ENCODE data around the gene CRIP2.

Gene CRIP2, protein sequence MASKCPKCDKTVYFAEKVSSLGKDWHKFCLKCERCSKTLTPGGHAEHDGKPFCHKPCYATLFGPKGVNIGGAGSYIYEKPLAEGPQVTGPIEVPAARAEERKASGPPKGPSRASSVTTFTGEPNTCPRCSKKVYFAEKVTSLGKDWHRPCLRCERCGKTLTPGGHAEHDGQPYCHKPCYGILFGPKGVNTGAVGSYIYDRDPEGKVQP

GRCh38 chr14:105474483-105475268 lies at the start of gene CRIP2:
Gene CRIP2 (plus strand): TSS chr14:105474821. CDS start chr14:105474863, 42 bp downstream.
- no peak for DNase-seq

DNA sequence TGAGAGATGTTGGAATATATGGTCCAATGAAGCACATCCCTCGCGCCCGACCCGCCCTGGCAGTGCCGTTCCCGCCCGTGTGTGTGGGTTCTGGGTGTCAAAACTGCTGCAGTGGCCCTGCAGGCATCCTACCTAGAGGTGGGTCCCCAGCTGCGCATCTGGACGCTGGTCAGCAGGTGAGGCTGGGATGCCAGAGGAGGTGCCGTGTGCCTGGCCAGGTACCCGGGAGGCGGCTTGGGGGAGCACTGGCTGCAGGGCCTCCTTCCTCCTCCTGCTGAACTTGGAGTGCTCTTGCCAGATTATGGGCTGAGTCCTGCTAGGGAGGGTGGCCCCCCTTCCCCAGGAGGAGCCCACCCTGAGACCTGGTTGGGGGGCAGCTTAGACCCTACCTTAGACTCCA lies 49.8 kb upstream of the CRIP2 start:
- DNase-seq = no peak

DNA sequence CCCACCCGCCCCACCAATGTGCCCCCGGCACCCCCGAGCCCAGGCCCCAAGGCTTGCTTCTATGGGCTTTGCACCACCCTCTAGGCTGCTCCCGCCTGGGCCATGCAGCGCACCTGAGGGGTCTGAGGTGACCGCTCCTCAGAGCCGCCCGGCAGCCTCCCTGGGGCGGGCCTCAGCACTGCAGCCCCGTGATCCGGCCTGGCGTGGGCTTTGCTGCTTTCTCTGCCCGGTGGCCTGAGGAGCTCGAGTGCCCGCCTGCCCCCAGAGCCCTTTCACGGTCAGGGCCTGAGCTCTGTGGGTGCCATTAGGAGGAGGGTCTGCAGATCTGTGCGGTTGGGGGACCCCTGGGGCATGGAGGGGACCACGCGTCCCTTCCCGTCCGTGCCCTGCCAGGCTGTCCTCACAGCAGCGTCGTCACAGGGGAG lies 48.8 kb upstream of the CRIP2 start:
- no peak for DNase-seq

- DNase-seq = no peak
These were observed 48.0 kb upstream of the CRIP2 start for GRCh38 chr14:105426416-105427130.

- no peak for DNase-seq
These were observed 47.2 kb upstream of the CRIP2 start for GRCh38 chr14:105427412-105427811.

- DNase-seq = no peak
These were observed 46.6 kb upstream of the CRIP2 start for GRCh38 chr14:105427936-105428485.

DNA sequence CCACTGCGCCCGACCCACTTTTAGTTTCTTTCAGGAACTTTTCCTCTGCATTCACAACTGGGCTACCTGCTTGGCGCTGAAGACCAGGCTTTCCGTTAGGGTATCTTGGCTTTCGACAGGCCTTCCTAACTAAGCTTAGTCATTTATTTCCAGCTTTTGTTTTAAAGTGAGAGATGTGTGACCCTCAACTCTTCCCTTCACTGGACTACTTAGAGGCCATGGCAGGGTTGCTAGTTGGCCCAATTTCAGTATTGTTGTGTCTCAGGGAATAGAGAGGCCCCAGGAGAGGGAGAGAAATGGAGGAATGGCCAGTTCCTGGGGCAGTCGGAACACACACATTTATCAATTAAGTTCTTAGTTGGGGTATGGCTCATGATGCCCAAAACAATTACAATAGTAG lies 44.6 kb upstream of the CRIP2 start:
- no peak for DNase-seq

- no peak for DNase-seq
These were observed 44.1 kb upstream of the CRIP2 start for GRCh38 chr14:105430565-105430964.

GRCh38 chr14:105431256-105431655 lies 43.4 kb upstream of the CRIP2 start:
- DNase-seq = no peak

GRCh38 chr14:105432657-105433056 lies 42.0 kb upstream of the CRIP2 start:
- no peak for DNase-seq

GRCh38 chr14:105433161-105433605 lies 41.4 kb upstream of the CRIP2 start:
- DNase-seq = no peak

DNA sequence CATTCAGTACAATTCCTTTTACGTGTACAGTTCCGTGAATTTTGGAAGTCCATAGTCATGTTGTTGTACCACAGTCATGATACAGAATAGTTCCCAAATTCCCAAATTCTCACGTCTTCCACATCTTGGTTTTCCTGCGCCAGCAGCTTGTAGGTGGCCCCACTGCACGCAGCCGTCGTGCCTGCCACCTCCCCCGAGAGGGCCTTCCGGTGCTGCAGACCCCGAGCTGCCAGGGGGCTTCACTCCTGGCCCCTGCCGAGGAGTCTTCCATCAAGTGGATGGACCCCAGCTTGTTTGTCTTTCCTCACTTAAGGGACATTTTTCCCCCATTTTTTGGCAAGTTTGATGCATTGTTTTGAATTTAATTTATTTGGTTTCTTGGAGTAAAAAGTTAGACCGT lies 38.2 kb upstream of the CRIP2 start:
- DNase-seq = no peak

DNA sequence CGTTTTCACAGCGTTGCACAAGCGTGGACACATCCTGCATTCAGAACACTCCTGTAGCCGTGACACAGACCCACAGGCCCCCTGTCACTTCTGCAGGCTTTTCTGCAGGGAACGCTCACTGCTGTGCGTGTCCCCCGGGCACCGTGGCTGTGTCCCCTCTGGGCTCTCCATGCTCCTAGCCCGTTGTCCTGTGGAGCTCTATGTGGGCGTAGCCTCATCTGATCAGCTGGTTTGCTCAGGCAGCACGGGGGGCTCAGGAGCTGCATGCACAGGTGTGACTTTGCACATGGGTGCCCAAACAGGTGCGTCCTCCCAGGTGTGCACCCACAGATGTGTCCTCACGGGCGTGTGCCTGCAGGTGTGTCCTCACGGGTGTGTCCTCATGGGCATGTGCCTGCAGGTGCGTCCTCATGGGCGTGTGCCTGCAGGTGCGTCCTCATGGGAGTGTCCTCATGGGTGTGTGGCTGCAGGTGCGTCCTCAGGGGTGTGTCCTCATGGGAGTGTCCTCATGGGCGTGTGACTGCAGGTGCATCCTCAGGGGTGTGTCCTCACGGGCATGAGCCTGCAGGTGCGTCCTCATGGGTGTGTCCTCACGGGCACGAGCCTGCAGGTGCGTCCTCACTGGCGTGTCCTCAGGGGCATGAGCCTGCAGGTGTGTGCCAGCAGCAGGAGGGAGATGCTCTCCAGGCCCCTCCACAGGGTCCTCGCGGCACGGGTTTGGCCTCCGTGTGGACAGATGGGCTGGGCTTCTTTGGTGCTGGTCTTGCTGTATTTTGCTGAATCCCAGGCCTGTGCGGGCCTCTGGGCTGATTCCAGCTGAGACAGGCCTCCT lies 37.5 kb upstream of the CRIP2 start:
- no peak for DNase-seq

DNA sequence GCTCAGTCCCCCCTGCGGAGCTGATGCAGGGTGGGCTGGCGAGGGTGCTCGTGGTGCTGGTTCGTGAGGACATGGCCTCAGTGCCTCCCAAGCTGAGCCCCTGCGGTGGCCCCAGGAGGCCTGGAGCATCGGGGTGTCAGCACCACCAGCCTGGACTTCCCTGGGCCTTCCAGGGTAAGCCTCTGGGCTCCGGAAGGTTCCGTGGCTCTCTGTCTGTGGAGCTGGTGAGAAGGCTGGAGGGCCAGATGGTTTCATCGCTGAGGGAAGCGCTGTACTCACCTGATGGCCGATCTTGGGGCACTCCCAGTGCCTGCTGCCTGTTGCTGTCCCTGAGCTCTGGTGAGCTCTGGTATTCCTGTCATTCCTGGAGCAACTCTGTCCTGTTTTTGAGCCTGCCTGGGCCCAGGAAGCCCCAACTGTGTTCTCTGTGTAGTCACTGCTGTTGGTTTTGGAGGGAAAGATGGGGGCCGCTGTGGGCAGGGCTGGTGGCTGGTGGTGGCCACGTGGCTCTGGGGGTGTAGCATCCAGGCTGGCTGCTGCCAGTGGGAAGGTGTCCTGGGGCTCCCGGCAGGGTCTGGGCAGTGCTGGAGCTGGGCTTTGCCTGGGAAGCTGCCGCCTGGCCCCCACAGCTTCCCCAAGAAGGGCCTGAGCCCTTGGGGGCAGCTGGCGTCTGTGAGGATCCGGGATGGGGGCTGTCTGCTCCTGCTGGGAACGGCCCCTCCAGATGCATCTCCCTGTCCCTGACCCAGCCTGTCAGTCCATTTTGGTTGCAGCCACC lies 36.7 kb upstream of the CRIP2 start:
- DNase-seq = no peak

DNA sequence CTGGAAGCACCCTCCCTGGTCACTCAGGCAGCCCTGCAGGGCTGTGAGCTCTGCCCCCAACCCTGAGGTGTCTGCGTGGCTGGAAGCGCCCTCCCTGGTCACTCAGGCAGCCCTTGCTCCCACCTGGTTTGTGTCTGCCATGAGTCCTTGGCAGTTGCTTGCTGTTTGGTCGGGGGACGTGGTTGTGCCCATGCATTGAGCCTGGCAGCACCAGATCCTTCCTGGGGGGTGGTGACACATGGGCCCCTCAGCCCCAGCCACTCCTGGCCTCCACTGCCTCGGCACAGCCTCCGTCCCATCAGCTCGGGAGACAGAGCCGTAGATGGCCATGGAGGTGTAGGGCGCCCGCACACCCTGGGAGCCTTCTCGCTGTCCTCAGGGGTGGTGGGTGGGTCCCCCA lies 35.4 kb upstream of the CRIP2 start:
- DNase-seq = no peak

DNA sequence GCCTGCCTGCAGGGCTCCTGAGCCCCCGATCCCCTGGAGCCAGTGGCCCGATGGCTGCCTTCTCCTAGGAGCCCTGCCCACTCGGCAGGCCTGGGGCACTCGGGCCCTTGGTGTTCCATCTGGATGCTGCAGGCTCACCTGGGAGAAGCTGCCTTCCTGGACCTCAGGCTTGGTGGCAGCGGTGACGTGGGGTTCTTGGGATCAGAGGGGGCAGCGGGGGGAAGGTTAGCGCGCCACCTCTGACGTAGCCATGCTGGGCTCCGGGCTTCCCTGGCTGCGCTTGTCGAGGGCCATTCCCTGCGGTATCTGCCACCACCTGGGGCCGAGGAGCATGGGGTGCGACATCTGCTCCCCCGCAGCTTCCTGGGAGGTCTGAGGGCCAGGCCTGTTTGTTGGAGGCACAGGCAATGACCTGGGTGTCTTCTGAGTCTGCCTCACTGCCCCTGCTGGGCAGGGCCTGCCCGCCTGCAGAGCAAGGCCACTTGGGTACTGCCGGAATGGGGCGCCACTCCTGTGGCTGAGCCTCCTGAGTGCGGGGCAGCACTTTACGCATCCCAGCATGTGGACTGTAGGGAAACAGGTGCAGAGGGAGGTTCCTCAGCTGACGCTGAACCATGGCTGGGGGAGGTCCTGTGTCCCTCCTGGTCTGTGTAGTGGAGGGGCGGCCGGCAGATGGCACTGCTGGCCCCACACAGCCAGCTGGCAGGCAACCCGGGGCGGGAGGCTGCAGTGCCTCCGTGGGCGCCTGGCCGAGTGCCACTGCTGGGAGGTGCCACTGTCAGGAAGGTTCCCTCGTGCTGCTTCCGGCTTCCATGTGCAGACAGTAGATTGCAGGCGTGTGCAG lies 34.7 kb upstream of the CRIP2 start:
- no peak for DNase-seq

DNA sequence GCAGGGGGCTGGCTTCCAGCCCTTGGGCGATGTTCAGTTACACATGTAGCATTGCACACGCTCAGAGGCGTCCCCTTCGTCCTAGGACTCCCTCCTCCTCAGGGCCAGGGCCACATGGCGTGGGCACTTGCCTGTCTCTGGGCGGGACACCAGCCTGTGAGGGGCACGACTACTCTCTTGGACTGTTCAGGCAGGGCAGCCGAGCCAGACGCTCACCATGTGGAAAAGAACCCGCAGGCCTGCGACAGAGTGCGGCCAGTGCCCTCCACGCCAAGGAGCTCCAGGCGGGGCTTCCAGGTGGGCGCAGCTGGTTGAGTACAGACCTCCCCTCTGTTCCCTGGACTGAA lies 34.1 kb upstream of the CRIP2 start:
- DNase-seq = no peak

DNA sequence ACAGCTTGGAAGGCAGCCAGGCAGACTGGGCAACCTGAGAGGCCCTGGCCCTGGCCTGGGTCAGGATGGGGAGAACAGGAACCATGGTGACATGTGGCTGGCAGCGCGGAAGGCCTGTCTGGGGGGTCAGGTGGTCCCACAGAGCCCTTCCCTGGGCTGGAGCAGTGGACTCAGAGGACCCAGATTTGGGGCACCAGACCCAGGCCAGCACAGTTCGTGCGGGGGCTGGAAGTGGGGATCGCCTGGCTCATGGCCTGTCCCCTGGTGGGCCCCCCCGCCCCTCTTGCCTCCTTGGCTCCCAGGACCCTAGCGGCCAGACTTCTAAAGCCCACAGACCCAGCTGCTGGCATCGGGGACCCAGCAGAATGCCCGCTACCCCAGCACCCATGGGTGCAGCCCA lies 33.6 kb upstream of the CRIP2 start:
- DNase-seq = no peak

DNA sequence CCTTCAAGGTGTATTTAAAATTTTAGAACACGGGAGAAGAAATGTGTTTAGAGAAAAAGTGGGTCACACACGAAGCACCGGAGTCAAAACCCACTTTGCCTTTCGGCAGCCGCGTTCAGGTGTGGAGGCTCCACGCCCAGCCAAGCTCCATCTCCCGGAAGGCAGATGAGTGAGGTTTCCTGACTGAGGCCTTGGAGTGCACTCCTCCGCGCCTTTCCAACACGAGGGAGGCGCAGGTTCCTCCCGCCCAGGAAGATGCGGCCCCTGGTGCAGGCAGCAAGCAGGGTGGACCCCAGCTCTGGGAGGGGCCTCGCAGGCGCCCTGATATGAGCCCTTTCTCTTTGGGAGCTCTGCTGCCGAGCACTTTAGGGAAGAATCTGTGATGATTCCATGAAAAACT lies 32.5 kb upstream of the CRIP2 start:
- no peak for DNase-seq

GRCh38 chr14:105442834-105443233 lies 31.8 kb upstream of the CRIP2 start:
- DNase-seq = no peak

DNA sequence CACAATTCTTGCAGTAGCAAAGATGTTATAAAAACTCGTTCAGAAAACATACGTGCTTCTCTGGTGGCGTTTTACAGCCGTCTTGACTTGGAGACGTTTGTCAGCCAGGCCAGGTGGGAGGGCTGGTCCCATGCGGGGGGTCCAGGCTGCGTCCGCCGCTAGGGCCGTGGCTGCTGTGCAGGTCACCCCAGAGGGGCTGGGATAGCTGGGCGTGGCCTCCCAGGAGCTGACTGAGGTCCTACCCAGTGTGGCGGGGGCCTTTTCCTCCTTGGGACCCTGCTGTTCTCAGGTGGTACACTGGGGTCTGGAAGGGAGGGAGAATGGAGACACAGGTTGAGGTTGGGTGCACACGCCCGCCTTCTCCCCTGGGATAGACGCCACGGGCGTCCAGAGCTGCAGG lies 29.8 kb upstream of the CRIP2 start:
- DNase-seq = no peak

Data from stimulated activated CD4-positive, alpha-beta T cell treated with anti-CD3 and anti-CD28 coated beads, Interleukin-1b, Interleukin-23, amount 100 ng/mL, for 48 hours (primary cell).